SK-N-SH treated with all-trans-retinoic acid at 6 μM for 48 hours (cell line): Measurements from ENCODE around the gene ARID1B.
A peak's percentile ranks its signal among the peaks of the same experiment; 100 is the strongest.

Experiments used
- ATAC-seq: fragments of 200-7000 bp; cut with Tn5 transposase; 3 replicates; pipeline ENCODE4 v1.9.1; 2020; ENCODE audit warnings: mild to moderate bottlenecking, moderate library complexity
- ARNTL ChIP-seq: fragments of 450-650 bp; formaldehyde crosslinking; IDR thresholded peaks from 2 replicates; pipeline ENCODE4 v1.5.0; 2020; ENCODE audit warnings: low read depth, mild to moderate bottlenecking, moderate library complexity, borderline replicate concordance
- BACH2 ChIP-seq: fragments of 250-450 bp; sonication (Bioruptor Pico); IDR thresholded peaks from 2 replicates; pipeline ENCODE4 v1.9.0; 2021; ENCODE audit warnings: mild to moderate bottlenecking, borderline replicate concordance
- CREB5 ChIP-seq: fragments of 250-450 bp; sonication (Bioruptor Pico); IDR thresholded peaks from 2 replicates; pipeline ENCODE4 v1.5.1; 2020; ENCODE audit warnings: low read depth, mild to moderate bottlenecking, moderate library complexity
- CSDC2 ChIP-seq: fragments of 250-450 bp; sonication (Bioruptor Pico); IDR thresholded peaks from 2 replicates; pipeline ENCODE4 v1.5.0; 2020; ENCODE audit warnings: mild to moderate bottlenecking, moderate library complexity
- ESRRG ChIP-seq: fragments of 250-450 bp; sonication (Bioruptor Pico); IDR thresholded peaks from 2 replicates; pipeline ENCODE4 v1.6.1; 2021; ENCODE audit warnings: mild to moderate bottlenecking
- GLIS3 ChIP-seq: fragments of 250-450 bp; sonication (Bioruptor Pico); IDR thresholded peaks from 2 replicates; pipeline ENCODE4 v1.5.0; 2020; ENCODE audit warnings: mild to moderate bottlenecking, moderate library complexity
- ISL1 ChIP-seq: fragments of 250-450 bp; sonication (Bioruptor Pico); IDR thresholded peaks from 2 replicates; pipeline ENCODE4 v2.1.2; 2022; ENCODE audit warnings: mild to moderate bottlenecking, moderate library complexity
- OSR1 ChIP-seq: fragments of 250-450 bp; sonication (Bioruptor Pico); IDR thresholded peaks from 2 replicates; pipeline ENCODE4 v1.8.0; 2022; ENCODE audit warnings: moderate library complexity, mild to moderate bottlenecking, inconsistent platforms
- PATZ1 ChIP-seq: fragments of 250-450 bp; sonication (Bioruptor Pico); IDR thresholded peaks from 2 replicates; pipeline ENCODE4 v1.8.0; 2020; ENCODE audit warnings: mild to moderate bottlenecking, moderate library complexity, borderline replicate concordance
- POU6F1 ChIP-seq: fragments of 250-450 bp; sonication (Bioruptor Pico); IDR thresholded peaks from 2 replicates; pipeline ENCODE4 v1.8.0; 2021; ENCODE audit warnings: low read depth, mild to moderate bottlenecking, moderate library complexity, borderline replicate concordance
- PPARA ChIP-seq: fragments of 250-450 bp; sonication (Bioruptor Pico); IDR thresholded peaks from 2 replicates; pipeline ENCODE4 v1.5.0; 2020; ENCODE audit warnings: mild to moderate bottlenecking, borderline replicate concordance
- RARB ChIP-seq: fragments of 250-450 bp; sonication (Bioruptor Pico); IDR thresholded peaks from 2 replicates; pipeline ENCODE4 v1.8.0; 2021; ENCODE audit warnings: mild to moderate bottlenecking, moderate library complexity
- SNAI2 ChIP-seq: fragments of 250-450 bp; sonication (Bioruptor Pico); IDR thresholded peaks from 2 replicates; pipeline ENCODE4 v1.5.0; 2020; ENCODE audit warnings: mild to moderate bottlenecking, moderate library complexity
- TCF4 ChIP-seq: fragments of 250-450 bp; sonication (Bioruptor Pico); IDR thresholded peaks from 2 replicates; pipeline ENCODE4 v1.8.0; 2021; ENCODE audit warnings: mild to moderate bottlenecking, moderate library complexity, borderline replicate concordance
- TOX ChIP-seq: fragments of 250-450 bp; sonication (Bioruptor Pico); IDR thresholded peaks from 2 replicates; pipeline ENCODE4 v1.8.0; 2021; ENCODE audit warnings: mild to moderate bottlenecking, moderate library complexity, borderline replicate concordance
- ZFP3 ChIP-seq: fragments of 250-450 bp; sonication (Bioruptor Pico); IDR thresholded peaks from 2 replicates; pipeline ENCODE4 v1.5.0; 2020; ENCODE audit warnings: mild to moderate bottlenecking, moderate library complexity
- ZFP30 ChIP-seq: fragments of 450-650 bp; formaldehyde crosslinking; IDR thresholded peaks from 2 replicates; pipeline ENCODE4 v1.5.0; 2022; ENCODE audit warnings: mild to moderate bottlenecking, moderate library complexity
- ZNF565 ChIP-seq: fragments of 450-650 bp; formaldehyde crosslinking; conservative IDR thresholded peaks from 2 replicates; pipeline ENCODE4 v1.5.0; 2020; ENCODE audit warnings: low read depth, mild to moderate bottlenecking, moderate library complexity
- ZNF8 ChIP-seq: fragments of 450-650 bp; formaldehyde crosslinking; IDR thresholded peaks from 2 replicates; pipeline ENCODE4 v1.5.0; 2020; ENCODE audit warnings: mild to moderate bottlenecking, moderate library complexity

Gene ARID1B

GRCh38 chr6:157045831-157046454 lies 268.8 kb downstream of the ARID1B start:
- TF ChIP-seq TCF4 (CRISPR knock-in tag), result no peak
- TF ChIP-seq RARB (CRISPR knock-in tag), result no peak
- no peak for TF ChIP-seq ISL1 (CRISPR knock-in tag)
- no peak for TF ChIP-seq PATZ1 (CRISPR knock-in tag)
- no peak for TF ChIP-seq GLIS3 (CRISPR knock-in tag)
- no peak for TF ChIP-seq CSDC2
- TF ChIP-seq POU6F1 (CRISPR knock-in tag), result no peak
- no peak for TF ChIP-seq CREB5
- TF ChIP-seq BACH2 (CRISPR knock-in tag), result no peak
- no peak for TF ChIP-seq OSR1
- TF ChIP-seq, all 23 proteins: peak for 0
- ATAC-seq, result peak; percentile 77

- TF ChIP-seq POU6F1 (CRISPR knock-in tag) (no peak), TOX (CRISPR knock-in tag) (no peak), GLIS3 (CRISPR knock-in tag) (no peak), RARB (CRISPR knock-in tag) (no peak), ZFP30 (CRISPR knock-in tag) (no peak), ZNF8 (CRISPR knock-in tag) (no peak)
Measured at GRCh38 chr6:157046776-157047175, 269.6 kb downstream of the ARID1B start.

GRCh38 chr6:157047328-157047727 lies 270.1 kb downstream of the ARID1B start:
- TF ChIP-seq RARB (CRISPR knock-in tag), result no peak
- no peak for TF ChIP-seq ZNF565 (CRISPR knock-in tag)
- no peak for TF ChIP-seq ESRRG (CRISPR knock-in tag)
- no peak for TF ChIP-seq CREB5
- no peak for TF ChIP-seq BACH2 (CRISPR knock-in tag)
- TF ChIP-seq OSR1, result no peak
- ATAC-seq, result no peak

More at GRCh38 chr6:157046776-157047175, 269.6 kb downstream of the ARID1B start:
- no peak for ATAC-seq

- ATAC-seq, result no peak
- TF ChIP-seq SNAI2 (CRISPR knock-in tag) (no peak), POU6F1 (CRISPR knock-in tag) (no peak), ISL1 (CRISPR knock-in tag) (no peak), ARNTL (CRISPR knock-in tag) (no peak), RARB (CRISPR knock-in tag) (no peak), ZFP3 (no peak), PATZ1 (CRISPR knock-in tag) (no peak), ESRRG (CRISPR knock-in tag) (no peak), OSR1 (no peak), PPARA (CRISPR knock-in tag) (no peak), ZNF565 (CRISPR knock-in tag) (no peak), TCF4 (CRISPR knock-in tag) (no peak), ZFP30 (CRISPR knock-in tag) (no peak), GLIS3 (CRISPR knock-in tag) (no peak), CREB5 (no peak)
Measured at GRCh38 chr6:157047951-157048350, 270.8 kb downstream of the ARID1B start.
